Epithelial cell of esophagus (primary cell): ENCODE data around the gene TBX15.

ENCODE experiments used
- DNase-seq: peaks from one replicate; pipeline ENCODE4 v3.0.0; 2010; ENCODE audit warnings: low read depth
- H3K4me3 ChIP-seq: 2 replicates; pipeline ENCODE4 v1.5.1; 2011; ENCODE audit warnings: mild to moderate bottlenecking, low read length, control low read depth
- CTCF ChIP-seq: IDR thresholded peaks from 2 replicates; pipeline ENCODE4 v1.5.1; 2011; ENCODE audit warnings: low read depth, mild to moderate bottlenecking, low read length, control low read depth, inconsistent platforms; ENCODE audit not compliant: insufficient read depth; ENCODE audit errors: missing control alignments

The TBX15 gene

GRCh38 chr1:118993700-118994026 lies 5.5 kb upstream of the TBX15 start:
- DNase-seq, result no peak
- no peak overlapping the region for H3K4me3 ChIP-seq
- no peak for TF ChIP-seq CTCF

GRCh38 chr1:118992868-118993699 lies 4.9 kb upstream of the TBX15 start:
- no peak for TF ChIP-seq CTCF
- no peak for DNase-seq
- H3K4me3 ChIP-seq, result no peak overlapping the region

- DNase-seq, result no peak
- no peak for TF ChIP-seq CTCF
- no peak overlapping the region for H3K4me3 ChIP-seq
Observed at GRCh38 chr1:118992237-118992825, 4.2 kb upstream of the TBX15 start.

GRCh38 chr1:118991448-118991847 lies 3.3 kb upstream of the TBX15 start:
- H3K4me3 ChIP-seq, result no peak overlapping the region
- TF ChIP-seq CTCF, result no peak
- no peak for DNase-seq

GRCh38 chr1:118990513-118991152 lies 2.5 kb upstream of the TBX15 start:
- no peak overlapping the region for H3K4me3 ChIP-seq
- TF ChIP-seq CTCF, result no peak
- DNase-seq, result no peak

- H3K4me3 ChIP-seq, result no peak overlapping the region
- no peak for DNase-seq
- TF ChIP-seq CTCF, result no peak
Observed at GRCh38 chr1:118989878-118990378, 1.8 kb upstream of the TBX15 start.
